ENCODE measurements around the gene TTC3.

TTC3 gene

DNA sequence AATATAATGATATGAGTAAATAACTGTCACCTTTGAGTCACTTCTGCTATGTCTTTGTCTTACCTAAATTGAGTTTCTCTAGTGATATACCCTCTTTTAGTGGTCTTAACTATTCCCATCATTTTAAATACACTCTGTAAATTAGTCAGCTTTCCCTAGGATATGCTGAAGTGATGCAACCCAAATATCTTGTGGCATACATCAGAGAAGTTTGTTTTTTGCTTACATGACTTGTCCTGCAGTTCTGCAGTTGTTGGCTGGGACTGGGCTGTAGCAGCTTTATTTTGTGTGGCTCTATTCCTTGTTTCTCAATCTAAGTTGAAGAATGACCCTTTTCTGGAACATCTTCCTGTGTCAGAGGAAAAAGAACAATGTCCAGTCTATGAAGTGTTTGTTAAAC lies 76.4 kb downstream of the TTC3 start:
- H3K27ac ChIP-seq (replicated peaks), result no peak overlapping the region
- no peak overlapping the region for H3K4me3 ChIP-seq (replicated peaks; ENCODE audit: insufficient read depth, low read length)
- H3K27me3 ChIP-seq (ENCODE audit: insufficient read depth, poor library complexity, severe bottlenecking), result no peaks in the 10 kb centered on the region
- TF ChIP-seq, protein P1, sequence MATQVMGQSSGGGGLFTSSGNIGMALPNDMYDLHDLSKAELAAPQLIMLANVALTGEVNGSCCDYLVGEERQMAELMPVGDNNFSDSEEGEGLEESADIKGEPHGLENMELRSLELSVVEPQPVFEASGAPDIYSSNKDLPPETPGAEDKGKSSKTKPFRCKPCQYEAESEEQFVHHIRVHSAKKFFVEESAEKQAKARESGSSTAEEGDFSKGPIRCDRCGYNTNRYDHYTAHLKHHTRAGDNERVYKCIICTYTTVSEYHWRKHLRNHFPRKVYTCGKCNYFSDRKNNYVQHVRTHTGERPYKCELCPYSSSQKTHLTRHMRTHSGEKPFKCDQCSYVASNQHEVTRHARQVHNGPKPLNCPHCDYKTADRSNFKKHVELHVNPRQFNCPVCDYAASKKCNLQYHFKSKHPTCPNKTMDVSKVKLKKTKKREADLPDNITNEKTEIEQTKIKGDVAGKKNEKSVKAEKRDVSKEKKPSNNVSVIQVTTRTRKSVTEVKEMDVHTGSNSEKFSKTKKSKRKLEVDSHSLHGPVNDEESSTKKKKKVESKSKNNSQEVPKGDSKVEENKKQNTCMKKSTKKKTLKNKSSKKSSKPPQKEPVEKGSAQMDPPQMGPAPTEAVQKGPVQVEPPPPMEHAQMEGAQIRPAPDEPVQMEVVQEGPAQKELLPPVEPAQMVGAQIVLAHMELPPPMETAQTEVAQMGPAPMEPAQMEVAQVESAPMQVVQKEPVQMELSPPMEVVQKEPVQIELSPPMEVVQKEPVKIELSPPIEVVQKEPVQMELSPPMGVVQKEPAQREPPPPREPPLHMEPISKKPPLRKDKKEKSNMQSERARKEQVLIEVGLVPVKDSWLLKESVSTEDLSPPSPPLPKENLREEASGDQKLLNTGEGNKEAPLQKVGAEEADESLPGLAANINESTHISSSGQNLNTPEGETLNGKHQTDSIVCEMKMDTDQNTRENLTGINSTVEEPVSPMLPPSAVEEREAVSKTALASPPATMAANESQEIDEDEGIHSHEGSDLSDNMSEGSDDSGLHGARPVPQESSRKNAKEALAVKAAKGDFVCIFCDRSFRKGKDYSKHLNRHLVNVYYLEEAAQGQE (IDR thresholded peaks at IDR 0.05; ENCODE audit: insufficient replicate concordance, low read depth), result no peak
- TF ChIP-seq GABPA (IDR thresholded peaks at IDR 0.05; ENCODE audit: low read depth), result no peak
- no peak for TF ChIP-seq POLR2AphosphoS5 (IDR thresholded peaks at IDR 0.05; ENCODE audit: low read depth)
- TF ChIP-seq, protein P2, sequence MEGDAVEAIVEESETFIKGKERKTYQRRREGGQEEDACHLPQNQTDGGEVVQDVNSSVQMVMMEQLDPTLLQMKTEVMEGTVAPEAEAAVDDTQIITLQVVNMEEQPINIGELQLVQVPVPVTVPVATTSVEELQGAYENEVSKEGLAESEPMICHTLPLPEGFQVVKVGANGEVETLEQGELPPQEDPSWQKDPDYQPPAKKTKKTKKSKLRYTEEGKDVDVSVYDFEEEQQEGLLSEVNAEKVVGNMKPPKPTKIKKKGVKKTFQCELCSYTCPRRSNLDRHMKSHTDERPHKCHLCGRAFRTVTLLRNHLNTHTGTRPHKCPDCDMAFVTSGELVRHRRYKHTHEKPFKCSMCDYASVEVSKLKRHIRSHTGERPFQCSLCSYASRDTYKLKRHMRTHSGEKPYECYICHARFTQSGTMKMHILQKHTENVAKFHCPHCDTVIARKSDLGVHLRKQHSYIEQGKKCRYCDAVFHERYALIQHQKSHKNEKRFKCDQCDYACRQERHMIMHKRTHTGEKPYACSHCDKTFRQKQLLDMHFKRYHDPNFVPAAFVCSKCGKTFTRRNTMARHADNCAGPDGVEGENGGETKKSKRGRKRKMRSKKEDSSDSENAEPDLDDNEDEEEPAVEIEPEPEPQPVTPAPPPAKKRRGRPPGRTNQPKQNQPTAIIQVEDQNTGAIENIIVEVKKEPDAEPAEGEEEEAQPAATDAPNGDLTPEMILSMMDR (IDR thresholded peaks at IDR 0.05; ENCODE audit: insufficient read depth, low read length), result no peak
- no peak for TF ChIP-seq SPI1 (IDR thresholded peaks at IDR 0.05; ENCODE audit: borderline replicate concordance, low read depth)
- no peak for DNase-seq (ENCODE audit: low read depth in 1 of 2, low spot score in 1 of 2)

DNA sequence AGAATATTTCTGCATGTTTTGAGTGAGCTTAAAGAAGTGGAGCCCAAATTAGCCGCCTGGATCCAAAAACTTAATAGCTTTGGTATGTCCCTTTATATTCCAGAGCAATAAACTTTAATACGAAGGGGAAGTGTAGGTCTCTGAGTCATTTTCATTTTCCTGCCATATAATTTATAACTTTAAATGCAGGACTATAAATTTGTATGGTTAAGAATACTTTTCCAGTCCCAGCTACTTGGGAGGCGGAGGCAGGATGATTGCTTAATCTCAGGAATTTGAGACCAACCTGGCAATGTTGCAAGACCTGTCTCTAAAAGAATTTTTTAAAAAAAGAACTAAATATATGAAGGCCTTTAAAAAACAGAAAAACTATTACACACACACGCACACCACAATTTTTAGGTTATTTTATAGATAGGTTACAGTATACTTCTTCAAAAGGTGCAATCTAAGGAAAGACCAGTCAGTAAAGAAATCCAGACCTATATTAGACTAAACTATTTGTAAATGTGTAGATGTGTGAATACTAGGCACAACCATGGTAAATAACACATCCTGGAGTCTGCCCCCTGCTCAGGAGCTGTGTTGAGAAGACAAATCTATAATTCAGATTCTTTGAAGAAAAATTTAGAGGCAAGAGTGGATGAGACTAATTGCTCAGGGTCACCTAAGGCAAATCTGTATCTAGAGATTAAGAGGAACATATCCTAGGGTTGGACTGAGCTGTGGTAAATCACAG lies 80.3 kb downstream of the TTC3 start:
- no peak overlapping the region for H3K4me3 ChIP-seq (replicated peaks; ENCODE audit: insufficient read depth, low read length)
- no peak for DNase-seq (ENCODE audit: low read depth in 1 of 2, low spot score in 1 of 2)
- H3K27me3 ChIP-seq (ENCODE audit: insufficient read depth, poor library complexity, severe bottlenecking), result no peaks in the 10 kb centered on the region
- TF ChIP-seq POLR2AphosphoS5 (IDR thresholded peaks at IDR 0.05; ENCODE audit: low read depth) (no peak), GABPA (IDR thresholded peaks at IDR 0.05; ENCODE audit: low read depth) (no peak), SPI1 (IDR thresholded peaks at IDR 0.05; ENCODE audit: borderline replicate concordance, low read depth) (no peak)
- TF ChIP-seq, protein P1 (IDR thresholded peaks at IDR 0.05; ENCODE audit: insufficient replicate concordance, low read depth), result no peak
- TF ChIP-seq, protein P2 (IDR thresholded peaks at IDR 0.05; ENCODE audit: insufficient read depth, low read length), result no peak
- no peak overlapping the region for H3K27ac ChIP-seq (replicated peaks)

DNA sequence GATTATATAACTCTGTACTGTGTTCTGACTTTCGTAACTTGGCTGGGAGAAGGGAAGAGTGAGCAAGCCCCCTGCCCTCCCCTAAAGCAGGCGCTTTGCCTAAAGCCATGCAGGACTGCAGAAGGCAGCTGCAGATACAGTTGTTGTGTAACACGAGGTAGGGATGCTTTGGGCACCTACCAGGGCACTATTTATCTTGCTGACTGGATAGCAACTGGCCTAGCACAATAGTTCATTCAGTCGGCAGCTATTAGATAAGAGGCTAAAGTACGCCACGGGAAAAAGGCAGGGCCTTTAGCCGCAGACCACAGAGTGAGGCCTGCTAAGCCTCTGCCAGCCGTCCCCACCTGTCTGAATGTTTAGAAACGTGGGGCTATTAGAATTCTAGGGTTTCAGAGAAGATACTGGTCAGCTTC lies 80.9 kb downstream of the TTC3 start:
- Histone ChIP-seq H3K27me3 (ENCODE audit: insufficient read depth, poor library complexity, severe bottlenecking) (no peaks in the 10 kb centered on the region), H3K4me3 (replicated peaks; ENCODE audit: insufficient read depth, low read length) (no peak overlapping the region), H3K27ac (replicated peaks) (no peak overlapping the region)
- DNase-seq (ENCODE audit: low read depth in 1 of 2, low spot score in 1 of 2), result no peak
- TF ChIP-seq, protein P1 (IDR thresholded peaks at IDR 0.05; ENCODE audit: insufficient replicate concordance, low read depth), result no peak
- TF ChIP-seq SPI1 (IDR thresholded peaks at IDR 0.05; ENCODE audit: borderline replicate concordance, low read depth) (no peak), GABPA (IDR thresholded peaks at IDR 0.05; ENCODE audit: low read depth) (no peak), POLR2AphosphoS5 (IDR thresholded peaks at IDR 0.05; ENCODE audit: low read depth) (no peak)
- TF ChIP-seq, protein P2 (IDR thresholded peaks at IDR 0.05; ENCODE audit: insufficient read depth, low read length), result no peak

Measured in HL-60 (cell line).